Activated CD4-positive, CD25-positive, alpha-beta regulatory T cell treated with anti-CD3 and anti-CD28 coated beads, Interleukin-2, amount 50 U/mL, for 72 hours (primary cell): Measurements from ENCODE around the gene PRDM16.

Source experiments
- DNase-seq: peaks from one replicate; pipeline ENCODE4 v3.0.0; 2021

PRDM16 gene

GRCh38 chr1:3368711-3369445 lies 299.9 kb downstream of the PRDM16 start:
- DNase-seq: no peak

DNA sequence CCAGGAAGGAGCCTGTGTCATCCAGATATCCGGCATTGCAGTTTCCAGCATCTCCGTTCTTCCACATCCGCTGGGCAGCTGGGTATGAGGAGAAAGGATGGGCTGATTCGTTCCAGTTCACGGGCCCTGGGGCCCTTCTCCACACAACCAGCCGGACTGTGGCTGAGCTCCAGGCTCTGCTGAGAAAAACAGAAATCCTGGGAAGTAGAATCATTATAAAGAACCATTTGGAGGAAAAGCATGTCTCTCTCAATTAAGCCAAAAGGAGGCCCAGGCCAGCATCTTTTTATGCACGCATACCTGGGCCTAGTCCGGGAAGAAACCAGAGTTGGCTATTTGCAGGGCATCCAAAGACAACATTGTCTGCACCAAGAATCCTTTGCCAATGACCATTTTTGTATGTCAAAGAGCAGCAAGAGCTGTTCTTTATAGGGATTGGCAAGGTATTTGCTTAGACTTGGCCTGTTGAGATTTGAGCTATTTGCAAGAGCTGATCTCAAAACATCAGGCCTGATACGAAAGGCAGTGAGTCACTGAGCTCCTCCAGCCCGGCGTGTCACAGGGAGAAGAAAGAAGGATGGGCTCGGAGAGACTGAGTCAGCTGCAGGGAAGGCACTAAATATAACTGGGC lies 300.6 kb downstream of the PRDM16 start:
- DNase-seq: no peak

DNA sequence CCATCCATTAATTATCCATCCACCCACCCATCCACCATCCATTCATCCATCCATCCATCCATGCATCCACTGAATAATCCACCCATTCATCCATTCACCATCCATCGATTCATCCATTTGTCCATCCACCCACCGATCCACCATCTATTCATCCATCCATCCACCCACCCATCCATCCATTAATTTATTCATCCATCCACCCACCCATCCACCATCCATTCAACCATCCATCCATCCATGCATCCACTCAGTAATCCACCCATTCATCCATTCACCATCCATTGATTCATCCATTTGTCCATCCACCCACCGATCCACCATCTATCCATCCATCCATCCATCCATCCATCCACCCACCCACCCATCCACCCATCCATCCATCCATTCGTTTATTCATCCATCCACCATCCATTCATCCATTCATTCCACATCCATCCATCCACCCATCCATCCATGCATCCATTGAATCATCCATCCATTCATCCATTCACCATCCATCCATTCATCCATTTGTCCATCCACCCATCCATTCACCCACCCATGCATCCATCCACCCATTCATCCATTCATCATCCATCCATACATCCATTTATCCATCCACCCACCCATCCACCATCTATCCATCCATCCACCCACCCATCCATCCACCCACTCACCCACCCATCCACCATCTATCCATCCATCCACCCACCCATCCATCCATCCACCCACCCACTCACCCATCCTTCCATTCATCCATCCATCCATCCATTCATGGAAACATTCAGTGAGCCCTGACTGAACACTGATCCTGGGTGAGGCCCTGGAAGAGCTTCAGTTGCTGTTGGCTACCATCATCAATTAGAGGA lies 302.1 kb downstream of the PRDM16 start:
- DNase-seq: no peak

- DNase-seq: no peak
Measured at GRCh38 chr1:3372317-3372716, 303.3 kb downstream of the PRDM16 start.

DNA sequence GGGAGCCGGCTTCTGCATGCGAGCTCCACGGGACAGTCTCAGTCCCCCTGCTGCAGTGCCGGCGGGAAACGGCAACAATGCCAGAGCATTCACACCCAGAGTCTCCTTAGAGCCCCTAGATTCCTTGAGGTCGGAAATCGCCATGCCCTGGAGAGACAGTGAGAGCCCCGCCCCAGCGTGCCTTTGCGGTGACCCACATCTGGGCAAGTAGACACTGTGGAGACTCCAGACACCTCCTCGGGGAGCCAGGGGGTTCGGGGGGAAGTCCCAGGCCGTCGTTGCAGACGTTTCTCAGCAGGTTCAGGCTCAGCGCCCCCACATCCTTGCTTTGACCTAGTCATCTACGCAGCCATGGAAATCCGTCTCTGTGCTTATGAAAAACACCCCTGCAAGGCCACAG lies 304.2 kb downstream of the PRDM16 start:
- no peak for DNase-seq

DNA sequence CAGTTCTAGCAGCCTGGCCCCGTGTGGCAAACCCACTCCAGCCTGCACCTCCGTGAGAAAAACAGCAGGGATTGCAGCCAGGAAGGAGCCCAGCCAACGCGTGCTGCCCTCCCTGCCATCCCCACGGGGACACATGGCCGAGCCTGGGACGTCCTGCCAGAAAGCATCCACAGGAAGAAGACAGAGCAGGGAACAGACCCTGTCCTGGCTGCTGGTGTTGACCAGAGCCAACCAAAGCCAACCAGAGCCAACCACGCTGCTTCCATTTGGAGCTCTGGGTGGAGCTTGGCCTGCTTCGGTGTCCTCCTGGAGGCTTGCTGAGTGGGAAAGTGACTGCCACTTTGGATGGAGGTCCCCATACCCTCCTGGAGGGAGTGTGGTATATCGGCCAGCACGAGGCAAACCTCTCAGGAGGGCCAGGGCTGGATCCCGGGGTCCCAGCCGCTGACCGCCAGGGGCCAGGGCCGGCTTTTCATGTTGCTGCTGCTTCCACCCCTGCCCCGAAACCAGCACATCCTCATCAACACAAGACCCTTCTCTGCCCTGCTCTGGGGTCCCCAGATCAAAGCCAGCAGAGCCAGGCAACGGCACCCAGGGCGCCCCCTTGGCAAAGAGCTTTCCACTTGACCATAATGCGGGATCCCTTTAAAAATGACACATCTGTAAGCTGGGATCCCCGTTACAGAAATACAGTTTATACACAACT lies 304.9 kb downstream of the PRDM16 start:
- no peak for DNase-seq

GRCh38 chr1:3375245-3375644 lies 306.2 kb downstream of the PRDM16 start:
- DNase-seq: no peak

DNA sequence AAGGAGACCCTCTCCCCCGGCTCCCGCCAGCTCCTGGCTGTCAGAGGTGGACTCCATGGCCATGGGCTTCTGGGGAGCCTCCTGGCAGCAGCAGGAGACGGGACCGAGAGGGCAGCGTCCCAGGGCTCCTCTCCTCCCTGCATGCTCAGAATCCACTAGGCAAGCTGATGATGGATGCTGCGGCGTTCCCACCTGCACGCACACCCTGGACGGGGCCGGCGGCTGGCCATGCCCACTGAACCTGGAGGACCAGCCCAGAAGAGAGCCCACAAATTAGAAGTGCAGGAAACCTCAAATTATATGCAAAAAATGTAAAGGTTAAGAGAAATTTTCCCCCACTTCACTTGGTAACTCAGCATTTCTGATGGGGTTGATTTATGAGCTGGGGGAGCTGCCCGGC lies 308.2 kb downstream of the PRDM16 start:
- no peak for DNase-seq

GRCh38 chr1:3377604-3378279 lies 308.7 kb downstream of the PRDM16 start:
- no peak for DNase-seq

- no peak for DNase-seq
Measured at GRCh38 chr1:3378411-3379208, 309.6 kb downstream of the PRDM16 start.

GRCh38 chr1:3379934-3380333 lies 310.9 kb downstream of the PRDM16 start:
- DNase-seq: no peak

GRCh38 chr1:3380469-3380868 lies 311.5 kb downstream of the PRDM16 start:
- no peak for DNase-seq

GRCh38 chr1:3381901-3382300 lies 312.9 kb downstream of the PRDM16 start:
- no peak for DNase-seq

DNA sequence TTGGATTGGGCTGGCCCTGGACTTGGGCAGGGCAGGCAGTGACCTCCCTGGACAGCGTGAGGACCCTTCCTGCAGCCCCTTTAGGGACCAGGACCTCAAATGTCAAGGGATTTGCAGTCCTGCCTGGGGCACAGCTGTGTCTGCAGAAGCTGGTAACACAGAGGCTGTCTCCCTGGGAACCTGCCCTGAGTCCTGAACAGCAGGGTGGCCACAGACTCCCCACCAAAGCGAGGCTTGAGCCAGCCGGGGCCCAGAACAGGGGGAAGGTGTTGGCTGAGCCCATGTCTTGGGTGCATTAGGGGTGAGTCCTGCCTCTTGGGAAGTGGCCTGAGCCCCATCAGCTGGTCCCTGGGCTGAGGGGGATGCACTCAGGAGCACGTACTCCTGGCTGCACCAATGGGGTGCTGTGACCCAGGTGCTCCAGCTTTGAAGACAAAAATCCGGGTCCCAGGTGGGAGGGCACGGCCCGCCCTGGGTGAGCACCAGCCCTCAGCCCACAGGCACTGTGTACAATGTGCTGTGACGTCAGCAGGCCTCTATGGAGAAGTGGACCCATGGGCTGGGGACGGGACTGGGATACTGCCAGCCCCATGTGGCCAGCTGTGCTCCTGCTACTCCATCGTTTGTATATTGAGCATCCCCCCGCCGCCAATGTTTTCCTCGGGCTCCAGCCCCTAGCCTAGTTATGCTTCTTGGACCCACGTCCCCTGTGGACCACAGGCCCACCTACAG lies 313.5 kb downstream of the PRDM16 start:
- no peak for DNase-seq

- DNase-seq: no peak
Measured at GRCh38 chr1:3383679-3384078, 314.7 kb downstream of the PRDM16 start.

DNA sequence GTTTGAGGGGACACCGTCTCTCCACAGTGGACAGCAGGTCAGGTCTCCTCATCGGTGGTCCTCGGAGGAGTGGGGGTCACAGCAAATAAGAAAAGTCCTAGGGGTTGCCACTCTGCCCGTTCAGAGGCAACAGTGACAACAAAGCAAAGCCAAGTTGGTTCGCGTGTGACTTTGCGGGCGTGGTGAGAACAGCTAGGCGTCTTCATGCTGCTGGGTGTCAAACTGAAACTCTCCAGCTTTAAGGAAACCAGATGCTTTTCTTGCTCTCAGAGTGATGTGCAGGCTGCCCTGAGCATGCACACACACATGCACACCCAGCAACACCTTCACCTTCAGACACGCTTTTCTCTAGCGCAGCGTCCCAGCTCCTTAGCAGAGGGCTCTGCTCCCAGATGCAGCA lies 315.4 kb downstream of the PRDM16 start:
- no peak for DNase-seq

DNA sequence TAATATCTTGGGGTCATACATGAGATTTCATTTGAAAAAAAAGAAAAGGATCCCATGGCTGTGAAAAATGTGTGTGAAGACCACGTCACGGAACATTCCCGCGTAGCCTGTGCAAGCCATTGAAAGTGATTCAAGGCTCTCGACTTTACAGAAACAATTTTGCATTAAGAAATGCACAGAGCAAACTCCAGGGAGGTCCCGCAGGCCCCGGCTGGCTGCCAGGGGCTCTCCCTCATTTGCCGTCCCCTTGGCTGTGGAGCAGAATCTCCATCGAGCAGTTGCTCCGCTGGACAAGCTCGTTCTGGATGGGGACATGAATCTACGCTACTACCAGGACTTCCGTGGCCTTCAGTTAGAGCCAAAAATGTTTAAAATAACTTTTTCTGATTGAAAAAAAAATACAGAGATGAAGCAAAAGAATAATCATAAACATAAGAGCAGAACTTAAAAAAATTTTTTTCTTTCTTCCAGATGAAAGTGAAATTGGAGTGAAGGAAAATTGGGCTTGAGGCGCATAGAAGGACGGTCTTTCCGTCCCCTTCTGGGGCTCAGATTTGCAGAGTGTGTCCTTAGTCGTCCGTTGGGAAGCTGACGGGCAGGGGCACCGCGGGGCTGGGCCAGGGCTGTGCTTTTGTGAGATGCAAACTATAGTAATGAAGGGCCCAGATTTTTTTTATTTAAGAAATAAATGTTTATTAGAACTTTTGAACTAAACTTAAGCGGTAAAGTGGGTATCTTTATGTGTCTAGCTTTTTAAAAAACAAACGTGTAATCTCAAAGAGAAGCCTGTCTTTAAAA lies 317.4 kb downstream of the PRDM16 start:
- DNase-seq: no peak

DNA sequence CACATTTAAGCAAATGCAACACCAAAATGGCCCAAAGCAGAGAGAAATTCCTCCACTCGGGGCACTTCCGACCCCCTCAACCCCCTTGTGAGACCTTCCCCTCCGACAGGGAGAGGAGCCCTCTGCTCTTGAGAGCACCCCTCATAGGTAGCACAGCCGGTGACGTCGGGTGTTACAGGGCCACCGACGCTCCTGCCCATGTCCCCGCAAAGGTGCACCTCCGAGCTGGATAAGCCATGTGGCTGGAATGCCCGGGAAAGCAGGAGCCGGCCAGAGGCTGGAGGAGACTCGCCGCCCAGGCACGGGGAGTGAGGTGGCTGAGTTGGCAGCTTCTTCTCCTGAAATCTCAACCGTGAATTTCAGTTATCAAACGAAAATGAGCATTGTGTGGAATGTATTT lies 318.4 kb downstream of the PRDM16 start:
- DNase-seq: no peak

DNA sequence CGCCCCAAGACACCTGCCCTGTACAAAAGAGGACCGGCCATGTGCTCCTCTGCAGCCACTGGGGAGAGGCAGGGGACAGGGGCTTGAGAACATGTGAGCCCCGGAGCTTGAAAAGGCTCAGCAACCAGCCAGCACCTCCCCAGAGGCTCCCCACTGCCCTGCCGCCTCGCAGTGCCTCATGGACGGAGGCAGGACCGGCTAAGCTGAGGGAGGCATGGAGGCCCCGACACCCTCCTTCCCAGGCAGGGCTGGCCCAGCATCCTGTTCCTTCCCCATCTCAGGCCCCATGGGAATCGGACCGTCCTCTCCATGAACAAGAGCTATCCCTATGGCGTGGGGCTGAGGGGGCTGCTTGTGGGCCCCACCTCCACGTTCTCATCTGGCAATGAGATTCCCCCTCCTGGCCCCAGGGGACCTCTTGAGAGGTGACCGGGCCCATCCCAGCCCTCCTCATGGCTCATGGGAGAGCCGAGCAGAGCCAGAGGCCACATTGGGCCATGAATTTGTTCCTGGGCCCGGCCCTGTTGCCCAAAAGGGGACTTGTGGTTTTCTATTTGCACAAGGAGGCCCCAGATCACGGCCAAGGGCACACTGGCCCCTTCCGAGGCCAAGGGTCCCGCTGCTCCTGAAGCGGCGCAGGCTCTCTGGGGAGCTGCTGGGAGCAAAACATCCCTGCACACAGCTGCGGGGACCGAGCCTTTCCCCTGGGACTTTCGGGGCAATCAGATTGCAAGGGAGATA lies 320.3 kb downstream of the PRDM16 start:
- DNase-seq: no peak
